GM19193 (cell line): ENCODE results near the gene CDKAL1.

Experiments used
- POLR2A ChIP-seq: IDR thresholded peaks from 4 replicates; pipeline ENCODE4 v1.6.1; 2011; ENCODE audit not compliant: insufficient read depth, insufficient read length; ENCODE audit errors: extremely low read depth

Gene CDKAL1

DNA sequence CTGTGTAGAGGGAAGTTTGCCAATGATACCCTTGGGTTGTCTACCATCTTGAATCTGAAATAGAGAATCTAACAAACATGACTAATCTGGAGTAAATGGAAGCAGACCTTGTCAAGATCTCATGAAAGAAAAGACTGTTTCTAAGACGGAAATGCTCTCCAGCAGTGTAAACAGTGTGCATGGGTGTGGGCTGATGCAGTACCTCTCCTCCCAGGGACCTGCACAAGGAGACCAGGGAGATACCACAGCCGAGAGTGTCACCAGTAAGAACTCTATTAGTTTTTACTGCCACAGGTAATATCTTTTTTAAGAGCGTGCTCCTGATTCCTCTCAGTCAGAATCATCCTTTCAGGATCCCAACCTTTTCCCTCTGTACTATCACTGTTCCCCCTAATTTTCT lies 546.0 kb downstream of the CDKAL1 start:
- no peak for TF ChIP-seq POLR2A

DNA sequence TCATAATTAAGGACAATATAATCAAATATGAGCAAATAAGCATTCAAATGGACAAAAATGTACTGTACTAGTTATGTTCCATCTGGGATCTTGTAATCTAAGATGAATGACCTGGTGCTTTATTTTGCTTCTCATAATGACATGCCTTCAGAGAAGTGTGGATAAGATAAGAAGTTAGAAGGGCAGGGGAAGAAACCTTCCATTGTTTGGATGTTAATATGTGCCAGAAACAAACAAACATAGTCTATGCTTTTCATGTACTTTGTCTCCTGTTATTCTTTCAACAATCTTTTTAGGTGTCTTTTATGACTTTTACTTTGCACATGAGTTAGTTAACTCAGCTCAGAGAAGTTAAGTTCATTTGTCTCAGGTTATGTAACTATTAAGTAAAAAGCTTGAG lies 547.8 kb downstream of the CDKAL1 start:
- TF ChIP-seq POLR2A = no peak

DNA sequence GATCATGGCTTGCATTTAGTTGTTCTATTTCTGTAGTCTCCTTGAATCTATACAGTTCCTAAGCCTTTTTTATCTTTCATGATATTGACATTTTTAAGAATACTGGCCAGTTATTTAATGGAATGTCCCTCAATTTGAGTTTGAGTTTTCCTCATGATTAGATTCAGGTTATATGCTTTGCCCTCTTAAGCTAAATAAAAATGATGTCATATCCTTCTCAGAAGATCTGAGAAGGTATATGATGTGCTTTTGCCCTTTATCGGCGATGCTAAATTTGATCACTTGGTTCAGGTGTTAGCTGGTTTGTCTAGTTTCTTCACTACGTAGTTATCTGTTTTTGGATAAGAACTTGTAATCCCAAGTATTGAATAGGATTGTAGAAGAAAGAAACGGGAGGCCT lies 549.5 kb downstream of the CDKAL1 start:
- no peak for TF ChIP-seq POLR2A

DNA sequence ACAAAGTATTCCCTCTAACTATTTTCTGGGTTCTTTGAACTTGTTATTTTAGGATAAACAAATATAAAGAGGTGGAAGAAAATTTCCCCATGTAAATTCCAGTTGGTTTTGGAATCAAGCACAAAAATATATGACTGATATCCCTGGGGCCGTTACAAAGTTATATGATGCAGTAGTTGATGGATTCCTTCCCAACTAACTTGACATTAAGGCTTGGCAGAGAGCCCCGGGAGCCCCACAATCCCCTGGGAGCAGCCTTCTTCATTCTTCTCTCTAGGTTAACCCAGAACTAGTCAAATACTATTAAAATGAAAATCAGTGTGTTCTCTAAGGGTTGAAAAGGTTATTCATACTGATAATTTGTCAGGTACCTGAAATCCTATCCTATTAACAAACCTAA lies 550.4 kb downstream of the CDKAL1 start:
- TF ChIP-seq POLR2A = no peak

DNA sequence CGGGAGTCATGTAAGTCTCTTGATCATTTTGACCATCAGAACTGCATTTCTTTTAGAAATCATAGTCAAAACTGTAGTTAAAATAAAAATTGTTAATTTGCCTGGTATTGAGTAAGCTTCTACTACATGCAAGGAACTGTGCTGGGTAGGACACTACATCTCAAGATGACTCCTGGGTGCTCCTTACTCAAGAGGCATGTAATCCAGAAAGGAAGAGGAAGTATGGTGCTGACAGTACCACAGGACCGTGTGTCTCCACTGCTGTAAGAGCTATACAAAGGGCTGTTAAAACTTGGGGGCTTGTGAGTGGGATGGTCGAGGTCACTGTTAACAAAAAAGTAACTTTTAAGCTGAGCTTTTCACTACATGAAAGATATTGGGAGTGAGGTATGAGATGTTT lies 551.0 kb downstream of the CDKAL1 start:
- TF ChIP-seq POLR2A = no peak

DNA sequence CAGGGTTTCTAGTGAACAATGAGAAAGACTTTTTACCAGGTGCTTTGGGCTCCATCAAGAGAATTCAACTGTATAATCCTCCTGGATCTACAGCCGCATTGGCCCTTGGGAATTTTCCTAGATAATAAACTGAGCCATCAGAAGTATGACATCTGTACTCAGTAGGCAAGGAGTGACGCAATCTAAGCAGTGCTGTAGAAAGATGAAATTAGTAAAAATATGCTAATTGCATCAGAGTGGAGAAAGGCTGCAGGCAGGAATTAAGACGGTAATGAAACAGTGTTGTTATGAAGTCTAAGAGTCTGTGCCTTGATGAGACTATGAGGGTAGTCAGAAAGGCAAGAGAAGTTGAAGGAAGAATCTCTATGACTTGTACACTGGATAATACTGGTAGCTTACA lies 551.4 kb downstream of the CDKAL1 start:
- TF ChIP-seq POLR2A = no peak

DNA sequence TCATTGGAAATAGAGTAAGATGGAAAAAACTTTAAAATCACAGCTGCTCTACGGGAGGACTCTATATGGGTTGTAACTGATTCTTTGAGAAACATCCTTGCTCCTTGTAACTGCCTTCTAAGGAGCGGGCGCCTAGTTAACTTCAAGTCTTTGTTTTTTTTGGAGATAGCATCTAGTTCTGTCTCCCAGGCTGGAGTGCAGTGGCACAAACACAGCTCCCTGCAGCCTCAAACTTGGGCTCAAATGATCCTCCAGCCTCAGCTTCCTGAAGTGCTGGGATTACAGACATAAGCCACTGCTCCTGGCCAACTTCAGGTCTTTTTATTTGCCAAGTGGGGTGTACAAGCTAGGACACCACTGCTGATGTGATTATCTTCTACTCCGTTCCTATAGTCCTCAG lies 552.9 kb downstream of the CDKAL1 start:
- TF ChIP-seq POLR2A = no peak

DNA sequence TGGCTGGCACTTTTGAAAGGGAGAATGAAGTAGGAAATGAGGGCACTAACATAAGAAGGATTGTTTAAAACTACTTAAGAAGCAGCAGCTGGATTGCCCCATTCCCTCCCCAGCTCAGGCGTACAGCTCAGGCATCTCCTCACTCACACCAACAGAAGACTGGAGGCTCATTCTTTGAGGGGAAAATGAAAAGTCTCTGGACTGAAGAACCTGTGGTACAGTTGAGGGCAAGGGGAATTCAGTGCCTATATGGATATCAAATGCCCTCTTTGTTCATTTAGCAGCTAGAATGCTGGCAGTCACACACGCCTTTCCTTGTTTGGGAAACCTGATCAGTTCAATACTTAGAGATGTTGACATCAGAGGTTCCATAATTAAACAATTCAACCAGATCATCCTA lies 557.2 kb downstream of the CDKAL1 start:
- no peak for TF ChIP-seq POLR2A

DNA sequence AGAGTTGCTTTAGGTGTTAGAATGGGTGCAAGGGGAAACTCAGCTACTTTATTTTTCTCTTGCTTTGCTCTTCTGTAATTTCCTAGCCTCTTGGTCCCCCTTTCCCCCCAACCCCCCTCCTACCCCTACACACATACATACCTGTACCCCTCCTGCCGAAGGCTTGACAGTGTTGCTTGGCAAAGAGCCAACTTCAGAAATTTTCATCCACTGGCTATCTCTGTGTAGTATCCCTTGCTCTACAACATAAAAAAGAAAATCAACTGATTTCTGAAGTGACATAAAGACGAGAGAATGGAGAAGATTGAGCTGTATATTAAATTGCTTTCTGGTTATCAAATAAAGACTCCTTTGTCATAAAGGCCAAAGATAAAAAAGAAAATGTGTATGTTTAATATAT lies 561.2 kb downstream of the CDKAL1 start:
- no peak for TF ChIP-seq POLR2A

DNA sequence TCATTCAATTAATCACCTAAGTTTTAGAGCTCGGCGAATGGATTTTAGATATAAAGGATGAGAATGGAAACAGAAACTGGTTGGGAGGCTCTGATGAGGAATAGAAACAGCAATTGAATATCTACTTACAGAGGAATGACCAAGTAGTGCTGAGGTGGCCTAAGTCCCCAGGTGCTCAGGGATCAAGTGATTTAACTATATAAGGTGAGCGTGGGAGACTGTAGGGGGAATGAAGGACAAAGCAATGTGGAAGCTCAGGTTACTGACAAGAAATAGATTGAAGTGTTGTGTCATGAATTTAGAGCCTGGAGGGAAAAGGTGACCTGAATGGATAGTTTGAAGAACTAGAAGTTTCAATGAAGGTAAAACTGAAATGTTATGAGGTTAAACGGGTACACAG lies 563.9 kb downstream of the CDKAL1 start:
- no peak for TF ChIP-seq POLR2A

DNA sequence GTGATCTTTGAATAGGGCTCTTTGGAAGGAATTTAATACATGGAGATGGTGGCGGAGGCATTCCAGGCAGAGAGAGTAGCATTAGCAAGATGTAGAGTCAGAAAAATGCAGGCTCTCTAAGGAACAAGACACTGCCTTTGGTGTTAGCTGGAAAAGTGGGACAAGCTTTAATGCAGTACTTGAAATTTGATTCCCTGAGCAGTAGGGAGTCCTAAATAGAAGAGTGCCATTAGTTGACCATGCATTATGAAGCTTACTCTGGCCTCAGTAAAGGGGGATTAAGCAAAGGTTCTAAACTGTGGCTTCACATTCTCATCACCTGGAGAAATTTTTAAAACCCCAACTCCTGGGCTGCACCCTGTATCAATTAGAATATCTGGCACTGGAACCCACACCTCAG lies 564.5 kb downstream of the CDKAL1 start:
- TF ChIP-seq POLR2A = no peak

DNA sequence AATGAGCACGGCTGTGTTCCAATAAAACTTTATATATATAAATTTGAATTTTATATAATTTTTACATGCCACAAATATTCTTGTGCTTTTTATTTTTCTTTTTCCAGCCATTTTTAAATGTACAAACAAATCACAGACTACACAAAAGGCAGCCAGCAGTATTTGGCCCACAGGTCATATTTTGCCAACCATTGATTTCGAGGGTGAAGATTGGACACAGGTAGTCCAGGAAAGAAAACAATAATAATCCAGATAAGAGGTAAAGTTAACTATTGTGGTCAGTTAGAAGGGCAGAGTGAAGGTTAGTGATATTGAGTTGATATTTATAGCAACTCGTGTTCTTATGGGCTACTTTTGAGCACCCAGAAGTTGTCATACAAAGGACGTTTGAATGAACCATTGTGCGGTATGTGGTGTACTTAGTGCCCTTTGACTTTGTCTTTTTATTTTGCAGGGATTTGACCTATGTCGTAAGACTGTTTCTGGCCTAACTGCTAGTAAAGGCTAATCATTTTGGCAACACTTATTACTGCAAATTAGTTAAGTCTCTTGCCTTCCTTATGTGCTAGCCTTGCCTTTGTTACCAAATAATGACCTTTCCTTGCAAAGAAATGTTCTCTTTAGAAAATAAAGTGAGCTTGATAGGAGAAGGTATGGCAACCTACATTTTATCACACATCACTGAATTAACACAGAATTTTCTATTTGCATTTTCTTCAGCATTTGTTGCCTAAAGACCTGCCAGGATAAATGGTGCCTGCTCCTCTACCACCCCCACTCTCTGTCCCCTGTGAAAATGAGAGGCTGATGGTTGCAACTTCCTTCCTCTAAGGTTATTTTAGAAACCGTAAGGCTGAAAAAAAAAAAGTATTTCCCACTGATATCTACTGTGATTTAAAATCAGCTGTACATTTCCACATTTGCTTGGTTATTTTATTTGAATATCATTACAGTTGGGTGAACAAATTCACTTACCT lies 565.4 kb downstream of the CDKAL1 start:
- TF ChIP-seq POLR2A = no peak

DNA sequence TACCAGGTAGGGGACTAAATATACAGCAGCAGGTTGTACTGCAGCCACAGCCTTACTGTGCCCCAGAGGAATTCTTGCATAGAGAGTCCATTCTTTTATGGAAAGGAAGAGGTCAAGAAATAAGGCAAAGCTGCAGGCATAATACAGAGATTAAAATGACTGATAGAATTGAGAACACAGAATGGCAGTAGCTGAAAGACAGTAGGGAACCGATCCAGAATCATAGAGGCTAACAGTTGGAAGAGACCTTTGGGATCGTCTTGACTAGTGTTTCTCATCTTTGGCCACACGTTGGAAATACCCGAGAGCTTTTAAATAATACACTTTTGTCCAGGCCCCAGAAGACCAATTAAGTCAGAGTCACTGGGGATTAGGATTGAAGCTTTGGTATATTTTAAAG lies 566.7 kb downstream of the CDKAL1 start:
- no peak for TF ChIP-seq POLR2A

DNA sequence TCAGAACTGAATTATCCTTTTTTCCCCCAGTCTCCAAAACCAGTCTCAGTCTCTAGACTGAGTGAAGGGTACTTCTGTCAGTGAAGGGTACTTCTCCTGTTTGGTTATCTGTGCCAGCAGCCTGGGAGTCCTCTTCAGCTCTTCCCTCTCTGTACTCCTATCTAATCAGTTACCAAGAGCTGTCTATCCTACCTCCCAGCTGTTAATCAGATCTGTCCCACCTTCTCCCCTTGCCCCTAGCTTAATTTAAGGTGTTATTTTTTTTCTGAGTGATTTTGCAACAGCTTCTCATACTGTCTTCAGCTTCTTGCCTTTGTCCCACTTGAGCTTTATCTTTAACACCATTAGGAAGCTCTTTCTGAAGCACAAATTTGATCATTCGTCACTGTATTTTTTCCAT lies 567.4 kb downstream of the CDKAL1 start:
- no peak for TF ChIP-seq POLR2A

DNA sequence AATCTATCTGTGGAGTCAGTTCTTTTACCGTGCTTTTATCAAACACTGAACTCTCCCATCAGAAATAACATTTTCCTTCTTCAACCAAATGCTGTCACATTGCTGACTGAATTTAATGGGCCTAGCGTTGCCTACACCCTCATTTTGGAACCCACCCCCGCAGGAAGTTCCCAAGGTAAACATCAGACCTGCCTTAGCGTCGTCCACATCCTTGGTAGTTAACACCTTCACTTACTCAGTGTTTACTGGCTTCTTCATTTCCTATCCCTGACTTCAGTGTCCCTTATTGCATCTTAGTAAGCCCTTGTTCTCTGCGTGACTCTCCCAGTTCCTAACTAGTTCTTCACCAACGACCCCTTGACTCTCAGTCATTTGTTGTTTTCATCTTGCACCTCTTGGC lies 567.9 kb downstream of the CDKAL1 start:
- TF ChIP-seq POLR2A = no peak

DNA sequence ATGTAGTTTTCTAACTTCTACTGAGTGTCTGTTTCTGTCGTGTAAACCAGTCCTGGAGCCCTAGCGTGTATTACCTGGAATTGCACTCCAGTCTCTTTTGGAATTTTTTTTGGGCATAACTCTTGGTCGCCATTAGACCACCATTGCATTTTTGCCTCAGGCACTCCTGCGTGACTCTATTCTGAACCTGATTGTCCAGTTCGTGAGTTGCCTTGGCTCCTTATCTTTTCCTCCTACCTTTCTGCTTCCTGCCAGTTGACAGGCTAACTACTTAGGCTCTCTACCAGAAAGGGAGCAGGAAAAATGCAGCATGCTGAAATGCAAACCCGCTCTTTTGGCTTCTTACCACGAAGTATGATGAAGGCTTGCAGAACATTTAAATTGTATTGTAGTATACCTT lies 568.4 kb downstream of the CDKAL1 start:
- TF ChIP-seq POLR2A = no peak

DNA sequence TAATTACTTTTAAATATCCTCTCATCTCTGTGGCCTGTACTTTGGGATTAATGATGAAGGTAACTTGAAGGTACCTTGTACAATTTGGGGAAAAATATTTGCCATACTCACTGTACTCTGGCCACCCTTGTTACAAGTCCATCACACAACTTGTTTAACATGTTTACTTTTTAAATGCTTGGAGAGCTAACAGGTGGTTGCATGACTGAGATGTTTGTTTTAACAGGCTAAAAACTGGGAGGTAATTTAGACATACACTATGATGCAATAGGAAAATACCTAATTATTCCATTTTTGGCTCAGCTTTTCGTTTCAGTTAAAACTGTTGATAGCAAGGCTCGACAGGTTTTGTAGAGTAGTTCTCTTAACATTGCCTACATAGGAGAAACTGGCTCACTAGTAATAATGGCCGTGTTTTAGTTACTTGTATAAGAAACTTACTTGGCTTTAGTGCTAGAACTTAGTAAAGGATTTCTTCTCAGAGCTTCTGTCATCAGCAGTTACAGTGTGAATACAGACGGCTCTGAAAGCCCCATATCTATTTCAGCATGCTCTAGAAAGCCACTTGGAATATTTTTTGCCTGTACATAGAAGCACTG lies 569.5 kb downstream of the CDKAL1 start:
- no peak for TF ChIP-seq POLR2A

DNA sequence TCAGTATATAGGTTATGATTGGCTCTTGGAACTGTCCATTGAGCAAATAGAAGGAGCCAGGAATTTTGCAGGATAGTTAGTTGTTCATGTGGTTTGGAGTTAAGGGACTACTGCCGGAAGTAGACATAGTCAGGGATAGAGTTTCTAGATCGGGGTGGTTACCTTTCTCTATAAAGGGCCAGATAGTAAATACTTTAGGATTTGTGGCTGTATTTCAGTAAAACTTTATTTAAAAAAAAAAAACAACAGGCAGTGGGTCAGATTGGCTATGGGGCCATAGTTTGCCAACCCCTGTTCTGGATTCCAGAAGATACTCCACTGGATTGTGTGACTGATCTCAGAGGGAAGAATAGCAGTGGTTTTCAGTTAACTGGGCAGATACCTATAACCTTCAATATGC lies 570.0 kb downstream of the CDKAL1 start:
- no peak for TF ChIP-seq POLR2A
